Lung (tissue), 12 donors: ENCODE measurements around the gene ZCCHC24. TPM values are rescaled to one million over a fixed set of nuclear protein-coding genes. Genes with fewer than 3 reads are reported as not detected.

Experiments used
- ATAC-seq: fragments of 200-7000 bp; cut with Tn5 transposase; one replicate; pipeline ENCODE4 v1.9.1; 2020; ENCODE audit warnings: moderate number of reproducible peaks; ENCODE audit not compliant: insufficient read depth, low FRiP score
- DNase-seq, 3 donors: peaks; one replicate each; pipeline ENCODE4 v3.0.0-alpha.2; 2013 to 2017
- H3K27ac ChIP-seq, 2 donors: one replicate each; pipeline ENCODE4 v1.5.1; 2013; ENCODE audit warnings: mild to moderate bottlenecking in 2 of 2, moderate library complexity in 2 of 2, control low read depth in 1 of 2, inconsistent platforms in 1 of 2, low read depth in 1 of 2, low read length in 1 of 2
- H3K27me3 ChIP-seq, 3 donors: one replicate each; pipeline ENCODE4 v1.5.1; 2013; ENCODE audit warnings: low read length in 2 of 3; ENCODE audit not compliant: control insufficient read depth in 3 of 3, insufficient read depth in 3 of 3
- H3K36me3 ChIP-seq, 4 donors: one replicate each; pipeline ENCODE4 v1.5.1; 2013; ENCODE audit warnings: low read length in 4 of 4, mild to moderate bottlenecking in 1 of 4, moderate library complexity in 1 of 4; ENCODE audit not compliant: control insufficient read depth in 4 of 4, insufficient read depth in 4 of 4
- H3K4me1 ChIP-seq, 5 donors: one replicate each; pipeline ENCODE4 v1.5.1; 2013; ENCODE audit warnings: low read length in 5 of 5, mild to moderate bottlenecking in 2 of 5, moderate library complexity in 1 of 5; ENCODE audit not compliant: control insufficient read depth in 5 of 5, insufficient read depth in 5 of 5
- H3K4me3 ChIP-seq: one replicate; pipeline ENCODE4 v1.5.1; 2013; ENCODE audit warnings: mild to moderate bottlenecking, control low read depth, moderate library complexity
- H3K9ac ChIP-seq, 2 donors: one replicate each; pipeline ENCODE4 v1.5.1; 2013; ENCODE audit warnings: low read length in 2 of 2, control low read depth in 1 of 2; ENCODE audit not compliant: insufficient read depth in 1 of 2
- H3K9me3 ChIP-seq, 4 donors: one replicate each; pipeline ENCODE4 v1.5.1; 2013; ENCODE audit warnings: low read length in 3 of 4, mild to moderate bottlenecking in 1 of 4, moderate library complexity in 1 of 4; ENCODE audit not compliant: control insufficient read depth in 4 of 4, insufficient read depth in 3 of 4
- WGBS, 2 donors: extraction: QIAGEN DNeasy Blood & Tissue Kit; methylation state at CpG; one replicate each; pipeline ENCODE4 v1.1.7; 2013; 5-methylcytosine and 5-hydroxymethylcytosine counted together
- polyA plus RNA-seq, 2 donors: library from polyadenylated mRNA; stranded (reverse); fragments of 200-250 nt; gene quantifications; one replicate each; pipeline ENCODE4 v1.2.1, GENCODE V29; 2013
- total RNA-seq, 2 donors: library from RNA; depleted of rRNA in 1 of 2; stranded (reverse); fragments of >200 nt in 1 of 2; gene quantifications; one replicate each; pipeline ENCODE4 v1.2.1, GENCODE V29; 2014 to 2021
- TF ChIP-seq, protein P1 (sequence below): IDR thresholded peaks from 2 replicates; pipeline ENCODE4 v1.5.1; 2012; ENCODE audit warnings: mild to moderate bottlenecking; ENCODE audit errors: control extremely low read depth, extremely low read depth
- donor health status: control.
- donor health status: control.
- donor health status: Bipolar disorder and iron deficiency.
- donor health status: healthy.
- donor health status: DM: yes; HTN: yes; CAD: no.

Gene ZCCHC24
- total and polyA plus RNA-seq, 4 donors: 10.4 to 33.5 (median 13.5) TPM

DNA sequence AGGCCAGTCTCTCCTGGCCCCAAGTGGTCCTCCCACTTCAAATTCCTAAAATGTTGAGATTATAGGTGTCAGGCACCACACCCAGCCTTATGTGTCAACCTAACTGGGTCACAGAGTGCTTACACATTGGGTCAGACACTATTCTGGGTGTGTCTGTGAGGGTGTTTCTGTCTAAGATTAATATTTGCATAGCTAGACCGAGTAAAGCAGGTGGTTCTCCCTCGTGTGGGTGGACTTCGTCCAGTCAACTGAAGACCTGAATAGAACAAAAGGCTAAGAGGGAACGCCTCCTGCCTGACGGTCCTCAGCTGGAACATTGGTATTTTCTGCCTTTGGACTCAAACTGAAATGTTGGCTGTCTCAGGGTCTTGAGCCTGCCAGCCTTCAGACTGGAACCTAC lies 86.6 kb downstream of the ZCCHC24 start:
- peaks cover 0 to 1% (median 0%) of the 10 kb centered on the region in 5 donors for H3K4me1 ChIP-seq
- DNase-seq (no peak), ATAC-seq (no peak)
- H3K36me3 ChIP-seq: peaks cover 6 to 13% (median 8%) of the 10 kb centered on the region in 4 donors
- no peak overlapping the region for H3K9ac ChIP-seq
- H3K4me3 ChIP-seq: no peak overlapping the region
- H3K27ac ChIP-seq: no peak overlapping the region
- no peaks in the 10 kb centered on the region for H3K27me3 ChIP-seq
- WGBS, 2 donors: 73 to 89% methylated on average over 5 of the region's 5 CpGs
- no peaks in the 10 kb centered on the region for H3K9me3 ChIP-seq
- TF ChIP-seq, protein P1, sequence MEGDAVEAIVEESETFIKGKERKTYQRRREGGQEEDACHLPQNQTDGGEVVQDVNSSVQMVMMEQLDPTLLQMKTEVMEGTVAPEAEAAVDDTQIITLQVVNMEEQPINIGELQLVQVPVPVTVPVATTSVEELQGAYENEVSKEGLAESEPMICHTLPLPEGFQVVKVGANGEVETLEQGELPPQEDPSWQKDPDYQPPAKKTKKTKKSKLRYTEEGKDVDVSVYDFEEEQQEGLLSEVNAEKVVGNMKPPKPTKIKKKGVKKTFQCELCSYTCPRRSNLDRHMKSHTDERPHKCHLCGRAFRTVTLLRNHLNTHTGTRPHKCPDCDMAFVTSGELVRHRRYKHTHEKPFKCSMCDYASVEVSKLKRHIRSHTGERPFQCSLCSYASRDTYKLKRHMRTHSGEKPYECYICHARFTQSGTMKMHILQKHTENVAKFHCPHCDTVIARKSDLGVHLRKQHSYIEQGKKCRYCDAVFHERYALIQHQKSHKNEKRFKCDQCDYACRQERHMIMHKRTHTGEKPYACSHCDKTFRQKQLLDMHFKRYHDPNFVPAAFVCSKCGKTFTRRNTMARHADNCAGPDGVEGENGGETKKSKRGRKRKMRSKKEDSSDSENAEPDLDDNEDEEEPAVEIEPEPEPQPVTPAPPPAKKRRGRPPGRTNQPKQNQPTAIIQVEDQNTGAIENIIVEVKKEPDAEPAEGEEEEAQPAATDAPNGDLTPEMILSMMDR: no peak

DNA sequence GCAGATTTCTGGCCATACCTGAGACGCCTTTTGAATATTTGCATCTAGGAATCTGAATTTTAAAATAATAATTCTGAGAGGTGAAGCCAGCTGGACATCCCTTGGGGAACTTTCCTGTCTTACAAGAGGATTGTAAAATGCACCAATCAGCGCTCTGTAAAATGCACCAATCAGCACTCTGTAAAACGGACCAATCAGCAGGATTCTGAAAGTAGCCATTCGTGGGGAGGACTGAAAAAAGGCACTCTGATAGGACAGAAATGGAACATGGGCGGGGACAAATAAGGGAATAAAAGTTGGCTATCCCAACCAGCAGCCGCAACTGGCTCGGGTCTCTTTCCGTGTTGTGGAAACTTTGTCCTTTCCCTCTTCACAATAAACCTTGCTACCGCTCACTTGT lies 88.2 kb downstream of the ZCCHC24 start:
- no peak for DNase-seq
- no peaks in the 10 kb centered on the region for H3K9me3 ChIP-seq
- H3K27me3 ChIP-seq: no peaks in the 10 kb centered on the region
- H3K27ac ChIP-seq: no peak overlapping the region
- TF ChIP-seq, protein P1: no peak
- no peak overlapping the region for H3K9ac ChIP-seq
- peaks cover 0 to 1% (median 0%) of the 10 kb centered on the region in 5 donors for H3K4me1 ChIP-seq
- WGBS, 2 donors: 94 to 98% methylated on average over 9 of the region's 9 CpGs
- ATAC-seq: no peak
- no peak overlapping the region for H3K4me3 ChIP-seq
- peaks cover 11 to 28% (median 20%) of the 10 kb centered on the region in 4 donors for H3K36me3 ChIP-seq

DNA sequence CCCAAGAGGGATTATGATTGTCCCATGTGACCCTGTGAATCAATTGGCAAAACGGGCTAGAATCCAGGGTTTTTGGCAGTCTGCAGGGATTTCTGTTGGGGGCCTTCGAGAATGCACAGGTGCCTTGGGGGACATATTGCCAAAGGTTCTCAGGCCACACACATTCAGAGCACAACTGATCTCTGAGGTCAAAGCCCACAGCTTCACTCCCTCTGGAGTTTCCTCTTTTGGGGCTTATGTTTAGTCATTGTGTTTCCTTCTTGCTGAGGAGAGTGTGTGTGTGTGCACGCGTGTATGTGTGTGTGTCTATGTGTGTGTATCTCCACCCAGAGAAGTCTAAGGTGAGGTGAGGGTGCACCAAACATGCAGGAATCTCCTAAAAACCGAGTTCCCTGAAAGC lies 89.3 kb downstream of the ZCCHC24 start:
- no peak overlapping the region for H3K4me3 ChIP-seq
- DNase-seq (no peak), ATAC-seq (no peak)
- TF ChIP-seq, protein P1: no peak
- H3K9ac ChIP-seq: no peak overlapping the region
- peaks cover 0 to 1% (median 0%) of the 10 kb centered on the region in 5 donors for H3K4me1 ChIP-seq
- WGBS, 2 donors: 44 to 78% methylated on average over 5 of the region's 5 CpGs
- peaks cover 18 to 36% (median 26%) of the 10 kb centered on the region in 4 donors for H3K36me3 ChIP-seq
- H3K9me3 ChIP-seq: no peaks in the 10 kb centered on the region
- H3K27me3 ChIP-seq: no peaks in the 10 kb centered on the region
- H3K27ac ChIP-seq: no peak overlapping the region

DNA sequence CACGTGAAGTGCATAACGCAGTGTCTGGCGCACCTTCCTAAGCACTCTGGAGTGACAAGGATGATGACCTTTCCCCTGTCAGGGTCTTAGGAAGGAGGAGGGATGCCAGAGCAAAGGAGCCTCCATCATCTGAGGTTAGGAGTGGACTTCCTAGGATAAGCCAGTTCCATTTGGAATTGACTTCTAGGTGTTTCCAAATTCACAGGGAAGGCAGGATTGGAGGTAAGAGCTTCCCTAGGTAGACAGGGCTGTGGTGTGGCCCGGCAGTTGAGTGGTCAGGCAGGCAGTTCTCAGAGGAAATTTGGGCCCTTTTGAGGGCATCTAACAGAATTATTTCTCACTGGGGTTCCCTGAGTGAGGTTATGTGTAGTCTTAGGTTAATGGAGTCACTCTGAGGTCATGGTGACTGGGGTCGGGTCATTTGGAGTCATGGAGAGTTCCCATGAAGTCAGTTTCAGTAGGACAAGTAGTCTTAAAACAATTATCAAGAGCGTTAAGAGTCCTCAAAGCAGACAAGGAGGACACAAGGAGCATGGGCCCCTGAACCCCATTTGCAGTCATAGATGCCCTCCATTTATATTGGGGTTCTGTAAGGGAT lies 89.9 kb downstream of the ZCCHC24 start:
- ATAC-seq (no peak), DNase-seq (no peak)
- no peak overlapping the region for H3K4me3 ChIP-seq
- no peak overlapping the region for H3K9ac ChIP-seq
- no peak overlapping the region for H3K27ac ChIP-seq
- TF ChIP-seq, protein P1: no peak
- WGBS, 2 donors: 86 to 87% methylated on average over 6 of the region's 6 CpGs
- peaks cover 18 to 42% (median 28%) of the 10 kb centered on the region in 4 donors for H3K36me3 ChIP-seq
- peaks cover 0 to 1% (median 0%) of the 10 kb centered on the region in 5 donors for H3K4me1 ChIP-seq
- no peaks in the 10 kb centered on the region for H3K27me3 ChIP-seq
- H3K9me3 ChIP-seq: no peaks in the 10 kb centered on the region
